Neural progenitor cell (in vitro differentiated cells): ENCODE results near the gene GPR34.

ENCODE experiments used
- EZH2 ChIP-seq: fragments of 200-600 bp; sonication (generic); IDR thresholded peaks from 2 replicates; pipeline ENCODE4 v1.6.1; 2017; ENCODE audit warnings: antibody characterized with exemption, mild to moderate bottlenecking, moderate library complexity
- EZH2phosphoT487 ChIP-seq: fragments of 200-600 bp; sonication (generic); IDR thresholded peaks from 2 replicates; pipeline ENCODE4 v1.6.1; 2017; ENCODE audit warnings: antibody characterized with exemption
- TF ChIP-seq, protein P1 (sequence below): fragments of 200-600 bp; sonication (generic); IDR thresholded peaks from 2 replicates; pipeline ENCODE4 v1.5.1; 2017; ENCODE audit warnings: antibody characterized with exemption, mild to moderate bottlenecking

DNA sequence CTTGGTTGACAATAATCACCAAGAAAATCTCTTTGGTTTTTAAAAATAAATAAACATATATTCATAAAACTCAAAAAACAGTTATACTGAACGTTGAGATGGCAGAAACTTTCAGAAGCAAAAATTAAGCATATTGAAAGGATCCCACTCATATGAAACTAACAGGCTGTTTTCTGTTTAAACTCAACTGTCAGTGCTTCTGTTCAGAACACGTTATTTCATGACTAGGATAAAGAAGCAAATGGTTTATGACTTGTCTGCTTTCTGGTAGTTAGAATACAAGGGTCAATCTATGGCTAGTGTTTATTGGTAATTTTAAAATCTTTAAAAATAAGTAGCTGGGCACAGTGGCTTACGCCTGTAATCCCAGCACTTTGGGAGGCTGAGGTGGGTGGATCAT is 39.4 kb downstream of the GPR34 start:
- TF ChIP-seq, protein P1, sequence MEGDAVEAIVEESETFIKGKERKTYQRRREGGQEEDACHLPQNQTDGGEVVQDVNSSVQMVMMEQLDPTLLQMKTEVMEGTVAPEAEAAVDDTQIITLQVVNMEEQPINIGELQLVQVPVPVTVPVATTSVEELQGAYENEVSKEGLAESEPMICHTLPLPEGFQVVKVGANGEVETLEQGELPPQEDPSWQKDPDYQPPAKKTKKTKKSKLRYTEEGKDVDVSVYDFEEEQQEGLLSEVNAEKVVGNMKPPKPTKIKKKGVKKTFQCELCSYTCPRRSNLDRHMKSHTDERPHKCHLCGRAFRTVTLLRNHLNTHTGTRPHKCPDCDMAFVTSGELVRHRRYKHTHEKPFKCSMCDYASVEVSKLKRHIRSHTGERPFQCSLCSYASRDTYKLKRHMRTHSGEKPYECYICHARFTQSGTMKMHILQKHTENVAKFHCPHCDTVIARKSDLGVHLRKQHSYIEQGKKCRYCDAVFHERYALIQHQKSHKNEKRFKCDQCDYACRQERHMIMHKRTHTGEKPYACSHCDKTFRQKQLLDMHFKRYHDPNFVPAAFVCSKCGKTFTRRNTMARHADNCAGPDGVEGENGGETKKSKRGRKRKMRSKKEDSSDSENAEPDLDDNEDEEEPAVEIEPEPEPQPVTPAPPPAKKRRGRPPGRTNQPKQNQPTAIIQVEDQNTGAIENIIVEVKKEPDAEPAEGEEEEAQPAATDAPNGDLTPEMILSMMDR, result no peak
- TF ChIP-seq EZH2 (no peak), EZH2phosphoT487 (no peak)
